Activated T-helper 1 cell treated with Interleukin-2 at 50 U/mL for 16 hours (primary cell): ENCODE results near the gene YJEFN3.

Experiments used
- DNase-seq: peaks from one replicate; pipeline ENCODE4 v3.0.0-alpha.2; 2020; ENCODE audit warnings: low read depth

YJEFN3 gene

DNA sequence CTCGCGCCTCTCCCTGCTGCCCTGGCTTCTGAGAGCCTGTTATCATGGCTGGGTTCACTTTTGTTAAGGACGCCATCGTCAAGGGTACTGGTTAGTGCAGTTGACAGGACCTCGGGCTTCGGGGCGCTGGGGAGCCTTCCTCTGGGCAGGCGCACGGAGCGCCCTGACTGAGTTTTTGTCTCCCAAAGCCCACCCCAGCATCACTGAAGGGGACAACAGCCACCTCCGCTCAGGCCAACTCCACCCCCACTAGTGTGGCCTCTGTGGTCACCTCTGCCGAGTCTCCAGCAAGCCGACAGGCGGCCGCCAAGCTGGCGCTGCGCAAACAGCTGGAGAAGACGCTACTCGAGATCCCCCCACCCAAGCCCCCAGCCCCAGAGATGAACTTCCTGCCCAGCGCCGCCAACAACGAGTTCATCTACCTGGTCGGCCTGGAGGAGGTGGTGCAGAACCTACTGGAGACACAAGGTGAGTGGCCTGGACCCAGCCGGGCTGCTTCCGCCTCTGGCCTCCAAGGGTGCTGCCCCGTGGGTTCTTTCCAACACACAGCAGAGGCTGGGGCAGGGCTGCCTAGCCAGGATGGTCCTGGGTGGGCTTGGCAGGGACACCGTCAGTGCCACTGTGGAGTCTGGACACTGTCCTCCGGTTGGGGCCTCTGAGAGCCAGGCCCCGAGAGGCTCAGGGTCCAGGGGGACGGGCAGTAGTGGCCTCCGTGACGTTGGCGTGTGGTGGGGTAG lies 30.3 kb upstream of the YJEFN3 start:
- DNase-seq = no peak

- no peak for DNase-seq
Measured at GRCh38 chr19:19499272-19499995, 29.3 kb upstream of the YJEFN3 start.

DNA sequence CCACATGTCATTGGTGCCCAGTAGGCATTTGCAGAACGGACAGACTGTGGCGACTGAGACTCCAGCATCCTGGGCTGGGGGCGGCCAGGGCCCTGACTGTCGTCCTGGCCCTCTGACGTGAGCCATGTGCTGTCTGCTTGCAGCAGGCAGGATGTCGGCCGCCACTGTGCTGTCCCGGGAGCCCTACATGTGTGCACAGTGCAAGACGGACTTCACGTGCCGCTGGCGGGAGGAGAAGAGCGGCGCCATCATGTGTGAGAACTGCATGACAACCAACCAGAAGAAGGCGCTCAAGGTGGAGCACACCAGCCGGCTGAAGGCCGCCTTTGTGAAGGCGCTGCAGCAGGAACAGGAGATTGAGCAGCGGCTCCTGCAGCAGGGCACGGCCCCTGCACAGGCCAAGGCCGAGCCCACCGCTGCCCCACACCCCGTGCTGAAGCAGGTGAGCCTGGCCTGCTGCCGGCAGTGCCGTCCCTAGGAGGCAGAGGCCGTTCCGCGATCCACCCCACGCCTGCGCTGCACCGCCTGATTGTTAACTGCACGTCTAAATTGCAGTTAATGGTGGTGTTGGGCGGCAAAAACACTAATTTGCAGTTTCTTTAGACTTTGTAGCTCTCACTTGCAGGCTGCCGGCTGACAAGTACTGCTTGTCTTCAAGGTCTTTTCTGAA lies 27.6 kb upstream of the YJEFN3 start:
- DNase-seq = no peak

DNA sequence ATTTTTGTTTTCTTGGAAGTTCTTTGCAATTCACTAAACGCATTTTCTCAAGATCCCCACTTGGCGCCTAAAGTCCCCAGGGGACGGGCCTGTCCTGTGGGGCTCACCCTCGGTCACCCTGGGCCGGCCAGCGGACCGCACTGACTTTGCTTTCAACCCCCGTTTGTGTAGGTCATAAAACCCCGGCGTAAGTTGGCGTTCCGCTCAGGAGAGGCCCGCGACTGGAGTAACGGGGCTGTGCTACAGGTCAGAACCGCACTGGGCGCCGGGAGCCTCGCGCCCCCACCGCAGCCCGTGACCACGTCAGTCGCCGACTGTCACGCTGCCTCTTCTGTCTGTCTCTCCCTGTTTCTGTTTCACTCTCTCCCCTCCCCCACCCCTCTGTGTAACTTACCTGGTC lies 26.9 kb upstream of the YJEFN3 start:
- DNase-seq = no peak

DNA sequence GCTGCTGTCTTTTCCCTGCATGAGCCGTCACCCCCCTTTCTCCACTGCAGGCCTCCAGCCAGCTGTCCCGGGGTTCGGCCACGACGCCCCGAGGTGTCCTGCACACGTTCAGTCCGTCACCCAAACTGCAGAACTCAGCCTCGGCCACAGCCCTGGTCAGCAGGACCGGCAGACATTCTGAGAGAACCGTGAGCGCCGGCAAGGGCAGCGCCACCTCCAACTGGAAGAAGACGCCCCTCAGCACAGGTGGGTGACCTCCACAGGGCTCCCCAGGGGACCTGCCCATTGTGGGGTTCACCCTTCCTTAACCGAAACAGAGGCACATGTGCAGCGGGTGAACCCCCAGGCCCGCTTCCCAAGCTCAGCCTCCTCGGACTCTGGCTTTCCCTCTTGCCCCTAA lies 26.4 kb upstream of the YJEFN3 start:
- no peak for DNase-seq

DNA sequence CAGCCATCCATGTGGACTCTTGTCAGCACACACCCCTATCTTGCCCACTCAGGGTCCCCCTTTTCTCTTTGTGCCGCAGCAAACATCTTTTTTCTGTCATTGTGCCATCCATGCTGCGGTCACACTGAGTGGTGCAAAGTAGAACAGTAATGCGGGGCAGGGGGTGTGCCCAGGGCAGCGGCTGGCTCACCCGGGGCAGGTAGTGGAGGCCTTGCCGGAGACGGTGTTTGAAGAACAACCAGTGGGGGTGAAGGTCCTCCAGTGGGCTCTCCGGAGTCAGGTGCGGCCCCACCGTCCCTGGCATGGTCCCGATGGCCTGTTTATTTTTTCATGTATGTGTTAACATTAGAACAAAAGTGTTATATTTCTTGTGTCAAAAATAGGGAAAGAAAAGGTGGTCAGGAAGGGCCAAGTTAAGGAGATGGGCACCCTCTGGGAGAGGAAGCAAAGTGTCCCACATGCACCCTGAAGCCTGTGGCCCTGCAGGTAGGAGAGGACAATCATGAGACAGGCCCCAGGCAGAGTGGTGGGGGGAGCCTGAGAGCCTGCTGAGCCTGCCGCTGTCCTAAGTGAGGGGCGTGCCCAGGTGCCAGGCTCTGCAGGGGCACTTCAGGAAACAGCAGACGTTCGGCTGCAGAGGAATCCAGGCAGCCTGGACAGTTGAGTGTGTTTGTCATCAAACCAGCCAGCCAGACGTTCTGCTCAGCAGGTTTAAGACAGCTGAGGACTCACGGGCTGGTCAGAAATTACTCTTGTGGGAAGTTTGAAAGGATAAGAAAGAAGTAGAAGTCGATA lies 25.7 kb upstream of the YJEFN3 start:
- no peak for DNase-seq

DNA sequence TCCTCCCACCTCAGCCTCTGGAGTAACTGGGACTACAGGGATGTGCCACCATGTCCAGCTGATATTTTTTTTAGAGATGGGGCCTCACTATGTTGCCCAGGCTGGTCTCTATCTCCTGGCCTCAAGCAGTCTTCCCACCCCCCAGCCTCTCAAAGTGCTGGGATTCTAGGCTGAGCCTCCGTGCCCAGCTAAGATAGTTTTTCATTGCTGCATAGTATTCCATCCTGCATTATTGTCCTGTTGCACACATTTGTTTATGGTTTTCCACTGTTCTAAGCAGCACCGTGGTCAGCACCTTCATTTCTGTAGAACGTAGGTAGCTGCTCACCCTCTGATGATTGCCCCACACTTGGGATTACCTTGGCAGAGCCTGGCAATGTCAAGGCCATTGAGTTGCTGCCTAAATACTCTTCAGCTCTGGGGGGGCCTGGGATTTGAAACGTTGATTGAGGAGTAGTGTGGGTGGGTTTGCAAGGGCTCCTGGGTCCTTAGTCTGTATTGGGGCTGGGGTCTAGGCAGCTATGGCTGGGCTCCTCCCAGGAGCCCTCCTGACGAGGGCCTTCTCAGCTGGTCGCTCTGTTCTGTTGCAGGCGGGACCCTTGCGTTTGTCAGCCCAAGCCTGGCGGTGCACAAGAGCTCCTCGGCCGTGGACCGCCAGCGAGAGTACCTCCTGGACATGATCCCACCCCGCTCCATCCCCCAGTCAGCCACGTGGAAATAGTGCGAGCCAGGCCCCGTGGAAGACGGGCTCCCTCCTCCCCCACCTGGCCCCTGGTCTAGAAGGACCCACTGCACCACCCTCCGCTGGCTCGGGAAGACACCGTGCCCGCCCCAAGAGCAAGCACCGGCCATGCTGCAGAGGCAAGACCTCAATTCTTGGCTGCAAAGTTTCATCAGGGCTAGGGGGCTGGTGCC lies 23.7 kb upstream of the YJEFN3 start:
- DNase-seq = no peak

- DNase-seq = no peak
Measured at GRCh38 chr19:19505669-19506326, 22.9 kb upstream of the YJEFN3 start.

GRCh38 chr19:19506592-19506991 lies 22.1 kb upstream of the YJEFN3 start:
- no peak for DNase-seq

GRCh38 chr19:19507354-19507753 lies 21.4 kb upstream of the YJEFN3 start:
- no peak for DNase-seq

- no peak for DNase-seq
Measured at GRCh38 chr19:19508217-19508616, 20.5 kb upstream of the YJEFN3 start.

GRCh38 chr19:19510432-19510831 lies 18.3 kb upstream of the YJEFN3 start:
- no peak for DNase-seq

GRCh38 chr19:19513682-19514081 lies 15.0 kb upstream of the YJEFN3 start:
- DNase-seq = no peak

DNA sequence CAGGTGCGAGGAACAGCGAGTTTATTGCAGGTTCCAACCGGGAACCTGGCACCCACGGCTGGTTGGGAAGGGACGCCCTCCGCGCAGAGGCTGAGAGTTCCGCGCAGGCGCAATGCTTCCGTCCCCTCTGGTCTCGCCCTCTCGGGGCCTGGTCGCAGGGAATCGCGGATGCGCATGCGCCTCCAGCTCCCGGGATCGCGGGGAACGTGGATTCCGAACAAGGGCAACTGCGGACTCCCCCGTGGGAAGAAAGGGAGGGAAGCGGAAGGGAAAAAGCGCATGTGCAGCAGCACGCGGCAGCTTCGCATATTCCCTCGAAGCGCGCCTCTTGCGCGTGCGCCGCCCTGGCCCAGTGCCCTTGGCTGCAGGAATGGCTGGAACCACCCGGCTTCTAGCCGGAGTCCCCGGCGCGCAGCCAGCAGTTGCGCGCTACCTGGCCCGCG lies 14.5 kb upstream of the YJEFN3 start:
- no peak for DNase-seq

DNA sequence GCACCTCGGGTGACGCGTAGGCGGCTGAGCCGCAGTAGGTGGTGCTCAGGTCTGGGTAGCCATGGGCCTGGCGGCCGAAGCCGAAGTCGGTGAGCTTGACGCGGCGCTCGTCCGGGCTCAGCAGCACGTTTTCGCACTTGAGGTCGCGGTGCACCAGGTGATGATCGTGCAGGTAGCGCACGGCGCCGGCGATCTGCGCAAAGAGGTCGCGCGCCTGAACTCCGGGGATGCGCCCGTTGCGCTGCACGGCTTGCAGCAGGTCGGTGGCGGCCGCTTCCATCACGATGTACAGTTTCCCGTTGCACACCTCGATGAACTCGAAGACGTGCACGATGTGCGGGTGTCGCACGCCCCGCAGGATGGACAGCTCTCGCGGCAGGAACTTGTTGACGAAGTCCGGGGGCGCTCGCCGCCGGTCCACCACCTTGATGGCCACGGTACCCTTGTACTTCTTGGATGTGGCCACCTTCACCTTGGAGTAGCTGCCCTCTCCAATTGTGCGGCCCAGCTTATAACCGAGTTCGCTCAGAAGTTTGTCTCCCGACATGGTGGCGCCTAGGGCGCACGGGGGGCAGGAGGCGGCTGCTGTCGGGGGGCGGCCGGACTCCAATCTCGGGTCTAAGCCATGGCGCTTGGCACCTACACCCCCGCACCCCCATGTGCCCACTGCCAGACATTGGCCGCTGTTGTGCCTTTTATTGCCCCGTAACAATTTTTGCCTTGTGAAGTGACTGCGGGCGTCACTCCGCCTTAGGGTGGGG lies 13.7 kb upstream of the YJEFN3 start, which contains the start of gene TSSK6:
TSS of gene TSSK6 (minus strand) at position 668 of the 761 bp plus-strand sequence. CDS start at position 547, 121 bp downstream.
- DNase-seq = no peak

- peak; percentile 89 for DNase-seq
Measured at GRCh38 chr19:19515642-19516519, 12.8 kb upstream of the YJEFN3 start, which contains the start of gene NDUFA13. Gene NDUFA13 (plus strand): TSS chr19:19516225. CDS start chr19:19516239, 14 bp downstream.

DNA sequence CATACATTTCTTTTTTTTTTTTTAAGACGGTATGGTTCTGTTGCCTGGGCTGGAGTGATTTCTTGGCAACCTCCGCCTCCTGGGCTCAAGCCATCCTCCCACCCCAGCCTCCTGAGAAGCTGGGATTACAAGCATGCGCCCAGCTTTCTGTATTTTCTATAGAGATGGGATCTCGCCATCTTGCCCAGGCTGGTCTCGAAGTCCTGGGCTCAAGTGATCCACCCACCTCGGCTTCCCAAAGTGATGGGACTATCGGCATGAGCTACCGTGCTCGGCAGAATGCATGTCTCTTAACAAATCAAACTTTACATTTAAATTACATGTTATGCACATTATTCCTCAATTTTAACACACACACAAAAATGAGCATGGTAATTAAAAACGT lies 11.5 kb upstream of the YJEFN3 start:
- no peak for DNase-seq

- no peak for DNase-seq
Measured at GRCh38 chr19:19520989-19521388, 7.7 kb upstream of the YJEFN3 start.

GRCh38 chr19:19523177-19523576 lies 5.5 kb upstream of the YJEFN3 start:
- DNase-seq = no peak
